ENCODE data around the gene DCST2.

Gene DCST2

DNA sequence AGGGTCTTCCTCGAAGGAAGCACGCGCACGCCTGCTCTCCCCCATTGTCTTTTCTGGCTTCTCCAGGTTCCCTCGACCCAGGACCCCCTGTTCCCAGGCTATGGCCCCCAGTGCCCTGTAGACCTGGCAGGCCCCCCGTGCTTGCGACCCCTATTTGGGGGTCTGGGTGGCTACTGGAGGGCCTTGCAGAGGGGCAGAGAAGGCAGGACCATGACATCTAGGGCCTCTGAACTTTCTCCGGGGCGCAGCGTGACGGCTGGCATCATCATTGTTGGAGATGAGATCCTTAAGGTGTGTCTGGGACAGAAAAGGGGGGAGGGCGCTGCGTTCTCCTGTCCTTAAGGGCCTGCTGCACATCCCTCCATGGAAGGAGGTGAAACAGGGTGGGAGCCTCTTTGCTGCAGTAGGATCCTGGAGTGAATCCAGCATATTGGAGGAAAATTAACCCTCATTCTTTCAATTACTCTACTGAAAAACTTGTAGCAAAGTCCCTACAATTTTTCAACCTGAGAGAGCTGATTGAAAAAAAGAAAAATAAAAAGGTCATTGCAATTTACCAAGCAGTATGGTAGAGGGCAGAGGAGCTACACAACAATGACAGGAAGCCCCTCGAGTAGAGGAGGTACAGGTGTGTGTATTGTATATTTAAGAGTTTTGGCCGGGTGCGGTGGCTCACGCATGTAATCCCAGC lies 49.7 kb downstream of the DCST2 start:
- Histone ChIP-seq H3K9me2 (replicated peaks; ENCODE audit: low read depth, low read length) (no peaks in the 10 kb centered on the region), H2AFZ (ENCODE audit: low read length) (no peak overlapping the region), H3K79me2 (ENCODE audit: insufficient read depth, low read length) (peaks cover 69% of the 10 kb centered on the region), H3K9me3 (ENCODE audit: insufficient read depth, low read depth, low read length) (no peaks in the 10 kb centered on the region), H3K36me3 (ENCODE audit: insufficient read depth, low read length) (peaks cover 9% of the 10 kb centered on the region; the same call in 1 of the 2 replicates), H4K20me1 (ENCODE audit: insufficient read depth, low read length, poor library complexity, severe bottlenecking) (peaks cover 2% of the 10 kb centered on the region), H3K4me1 (ENCODE audit: insufficient read depth, low read length, poor library complexity, severe bottlenecking) (peaks cover 10% of the 10 kb centered on the region), H3K27me3 (ENCODE audit: insufficient read depth, low read length, poor library complexity, severe bottlenecking) (no peaks in the 10 kb centered on the region), H3K4me2 (ENCODE audit: low read depth, low read length, poor library complexity, severe bottlenecking) (peak overlapping the region; percentile 89), H3F3A (ENCODE audit: low read depth) (peaks cover 9% of the 10 kb centered on the region; the same call in 1 of the 2 replicates), H3K4me3 (ENCODE audit: low read length, poor library complexity, severe bottlenecking) (peak overlapping the region; percentile 86), H3K9ac (ENCODE audit: low read depth, low read length, poor library complexity, severe bottlenecking) (peak overlapping the region; percentile 89)
- TF ChIP-seq, protein P1, sequence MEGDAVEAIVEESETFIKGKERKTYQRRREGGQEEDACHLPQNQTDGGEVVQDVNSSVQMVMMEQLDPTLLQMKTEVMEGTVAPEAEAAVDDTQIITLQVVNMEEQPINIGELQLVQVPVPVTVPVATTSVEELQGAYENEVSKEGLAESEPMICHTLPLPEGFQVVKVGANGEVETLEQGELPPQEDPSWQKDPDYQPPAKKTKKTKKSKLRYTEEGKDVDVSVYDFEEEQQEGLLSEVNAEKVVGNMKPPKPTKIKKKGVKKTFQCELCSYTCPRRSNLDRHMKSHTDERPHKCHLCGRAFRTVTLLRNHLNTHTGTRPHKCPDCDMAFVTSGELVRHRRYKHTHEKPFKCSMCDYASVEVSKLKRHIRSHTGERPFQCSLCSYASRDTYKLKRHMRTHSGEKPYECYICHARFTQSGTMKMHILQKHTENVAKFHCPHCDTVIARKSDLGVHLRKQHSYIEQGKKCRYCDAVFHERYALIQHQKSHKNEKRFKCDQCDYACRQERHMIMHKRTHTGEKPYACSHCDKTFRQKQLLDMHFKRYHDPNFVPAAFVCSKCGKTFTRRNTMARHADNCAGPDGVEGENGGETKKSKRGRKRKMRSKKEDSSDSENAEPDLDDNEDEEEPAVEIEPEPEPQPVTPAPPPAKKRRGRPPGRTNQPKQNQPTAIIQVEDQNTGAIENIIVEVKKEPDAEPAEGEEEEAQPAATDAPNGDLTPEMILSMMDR (conservative IDR thresholded peaks at IDR 0.05; ENCODE audit: low read length), result peak; percentile 29
- no peak for TF ChIP-seq EZH2phosphoT487 (IDR thresholded peaks at IDR 0.05; ENCODE audit: borderline replicate concordance)

DNA sequence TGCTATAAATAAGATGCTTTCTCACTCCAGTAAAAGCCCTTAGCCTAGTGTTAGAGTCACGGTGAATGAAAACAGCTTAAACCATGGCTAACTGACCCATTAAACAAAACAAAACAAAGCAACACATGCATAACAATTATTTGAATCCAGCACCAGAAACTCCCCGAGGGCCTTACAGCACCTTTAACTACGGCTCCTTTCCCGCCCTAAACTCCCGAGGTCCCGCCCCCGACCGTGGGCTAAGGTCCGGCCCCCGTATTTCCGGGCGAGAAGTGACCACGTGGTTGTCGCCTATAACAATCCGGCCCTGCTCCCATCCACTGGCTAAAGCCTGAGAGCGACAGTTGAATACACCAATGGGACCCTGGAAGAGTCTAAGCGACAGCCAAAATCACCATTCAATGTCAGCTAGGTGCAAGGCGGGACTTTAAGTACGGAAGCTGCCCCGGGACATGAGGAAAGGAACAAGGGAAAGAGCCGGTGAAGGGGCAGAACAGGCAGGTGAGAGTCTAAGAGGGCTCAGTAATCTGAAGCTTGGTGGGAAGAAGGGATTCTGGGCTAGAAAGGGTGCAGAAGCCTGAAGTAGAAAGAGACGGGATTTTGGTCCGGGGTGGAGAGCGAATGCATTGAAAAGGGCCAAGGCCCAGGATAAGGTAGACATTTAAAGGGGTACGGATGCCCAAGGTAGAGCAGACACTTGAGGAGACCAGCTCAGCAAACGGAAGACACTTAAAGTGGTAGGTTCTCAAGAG lies 50.5 kb downstream of the DCST2 start, which contains the start of gene FLAD1:
Gene FLAD1 (plus strand): TSS at position 448 of the 752 bp plus-strand sequence. CDS start 351 bp downstream, outside the sequence.
- TF ChIP-seq, protein P1 (conservative IDR thresholded peaks at IDR 0.05; ENCODE audit: low read length), result no peak
- TF ChIP-seq EZH2phosphoT487 (IDR thresholded peaks at IDR 0.05; ENCODE audit: borderline replicate concordance), result no peak
- H3K4me2 ChIP-seq (ENCODE audit: low read depth, low read length, poor library complexity, severe bottlenecking), result peak within 1 kb of the TSS; percentile 89
- no peaks in the 10 kb centered on the region for H3K9me2 ChIP-seq (replicated peaks; ENCODE audit: low read depth, low read length)
- peak within 1 kb of the TSS; percentile 86 for H3K4me3 ChIP-seq (ENCODE audit: low read length, poor library complexity, severe bottlenecking)
- H3K27me3 ChIP-seq (ENCODE audit: insufficient read depth, low read length, poor library complexity, severe bottlenecking), result no peaks in the 10 kb centered on the region
- peaks cover 14% of the 10 kb centered on the region; the same call in 1 of the 2 replicates for H3K36me3 ChIP-seq (ENCODE audit: insufficient read depth, low read length)
- peaks cover 74% of the 10 kb centered on the region for H3K79me2 ChIP-seq (ENCODE audit: insufficient read depth, low read length)
- peak within 1 kb of the TSS; percentile 77 for H2AFZ ChIP-seq (ENCODE audit: low read length)
- peaks cover 11% of the 10 kb centered on the region for H3K4me1 ChIP-seq (ENCODE audit: insufficient read depth, low read length, poor library complexity, severe bottlenecking)
- peaks cover 9% of the 10 kb centered on the region; the same call in 1 of the 2 replicates for H3F3A ChIP-seq (ENCODE audit: low read depth)
- H4K20me1 ChIP-seq (ENCODE audit: insufficient read depth, low read length, poor library complexity, severe bottlenecking), result peaks cover 6% of the 10 kb centered on the region
- peak within 1 kb of the TSS; percentile 89 for H3K9ac ChIP-seq (ENCODE audit: low read depth, low read length, poor library complexity, severe bottlenecking)
- no peaks in the 10 kb centered on the region for H3K9me3 ChIP-seq (ENCODE audit: insufficient read depth, low read depth, low read length)

DNA sequence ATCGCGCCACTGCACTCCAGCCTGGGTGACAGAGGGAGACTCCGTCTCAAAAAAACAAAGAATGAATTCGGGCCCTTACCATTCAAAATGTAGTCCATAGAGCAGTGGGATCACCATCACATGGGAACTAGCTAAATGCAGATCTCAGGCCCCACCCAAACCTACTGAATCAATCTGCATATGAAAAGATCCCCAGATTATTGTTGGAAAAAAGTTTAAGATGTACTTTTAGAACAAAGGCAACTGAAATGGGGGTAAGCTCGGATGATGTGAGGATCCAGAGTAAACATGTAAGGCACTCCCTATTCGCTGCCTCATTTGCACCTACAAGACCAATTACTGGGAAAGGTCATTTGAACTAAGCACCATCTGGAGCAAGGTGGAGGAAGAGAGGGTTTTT lies 51.2 kb downstream of the DCST2 start:
- H2AFZ ChIP-seq (ENCODE audit: low read length), result peak overlapping the region; percentile 77; the same call in 1 of the 2 replicates
- H3K4me2 ChIP-seq (ENCODE audit: low read depth, low read length, poor library complexity, severe bottlenecking), result peak overlapping the region; percentile 89
- peaks cover 79% of the 10 kb centered on the region for H3K79me2 ChIP-seq (ENCODE audit: insufficient read depth, low read length)
- peak overlapping the region; percentile 89 for H3K9ac ChIP-seq (ENCODE audit: low read depth, low read length, poor library complexity, severe bottlenecking)
- peaks cover 18% of the 10 kb centered on the region for H3K4me1 ChIP-seq (ENCODE audit: insufficient read depth, low read length, poor library complexity, severe bottlenecking)
- peak overlapping the region; percentile 86 for H3K4me3 ChIP-seq (ENCODE audit: low read length, poor library complexity, severe bottlenecking)
- H3K9me3 ChIP-seq (ENCODE audit: insufficient read depth, low read depth, low read length), result no peaks in the 10 kb centered on the region
- peaks cover 9% of the 10 kb centered on the region; the same call in 1 of the 2 replicates for H3F3A ChIP-seq (ENCODE audit: low read depth)
- TF ChIP-seq EZH2phosphoT487 (IDR thresholded peaks at IDR 0.05; ENCODE audit: borderline replicate concordance), result no peak
- TF ChIP-seq, protein P1 (conservative IDR thresholded peaks at IDR 0.05; ENCODE audit: low read length), result no peak
- no peaks in the 10 kb centered on the region for H3K9me2 ChIP-seq (replicated peaks; ENCODE audit: low read depth, low read length)
- peaks cover 18% of the 10 kb centered on the region; the same call in 1 of the 2 replicates for H3K36me3 ChIP-seq (ENCODE audit: insufficient read depth, low read length)
- no peaks in the 10 kb centered on the region for H3K27me3 ChIP-seq (ENCODE audit: insufficient read depth, low read length, poor library complexity, severe bottlenecking)
- H4K20me1 ChIP-seq (ENCODE audit: insufficient read depth, low read length, poor library complexity, severe bottlenecking), result peaks cover 14% of the 10 kb centered on the region
